SU-DHL-6 (cell line): Measurements from ENCODE around the gene ISYNA1.

Source experiments
- H2AFZ ChIP-seq: fragments of 200-600 bp; sonication (generic); 2 replicates; pipeline ENCODE4 v1.6.1; 2014; ENCODE audit warnings: low read depth, mild to moderate bottlenecking, moderate library complexity, mixed read lengths, antibody characterized with exemption, low read length; ENCODE audit not compliant: severe bottlenecking
- H3F3A ChIP-seq: fragments of 200-600 bp; shearing (Covaris generic); 2 replicates; pipeline ENCODE4 v1.6.0; 2016; ENCODE audit warnings: antibody characterized with exemption, mild to moderate bottlenecking; ENCODE audit not compliant: insufficient read depth
- H3K27ac ChIP-seq: fragments of 200-600 bp; sonication (generic); 2 replicates; pipeline ENCODE4 v1.5.1; 2016; ENCODE audit warnings: low read depth, mild to moderate bottlenecking, low read length, moderate library complexity, mixed read lengths
- H3K27me3 ChIP-seq: fragments of 200-600 bp; sonication (generic), shearing (Covaris generic); 2 replicates; pipeline ENCODE4 v1.6.0; 2014; ENCODE audit warnings: mild to moderate bottlenecking, low read length
- H3K36me3 ChIP-seq: fragments of 200-600 bp; sonication (generic); 2 replicates; pipeline ENCODE4 v1.6.1; 2014; ENCODE audit warnings: mild to moderate bottlenecking, low read length, mixed read lengths
- H3K4me2 ChIP-seq: fragments of 300-600, 200-600 bp; shearing (Covaris generic), sonication (generic); 2 replicates; pipeline ENCODE4 v1.6.0; 2014; ENCODE audit warnings: low read length, low read depth, mild to moderate bottlenecking; ENCODE audit not compliant: poor library complexity, severe bottlenecking
- H3K4me3 ChIP-seq: fragments of 200-600 bp; sonication (generic); 2 replicates; pipeline ENCODE4 v1.5.1; 2014; ENCODE audit warnings: antibody characterized with exemption, low read length, mild to moderate bottlenecking, mixed read lengths; ENCODE audit not compliant: insufficient read depth, poor library complexity, severe bottlenecking
- H3K79me2 ChIP-seq: fragments of 200-600 bp; sonication (generic); 2 replicates; pipeline ENCODE4 v1.6.1; 2014; ENCODE audit warnings: mild to moderate bottlenecking, low read length, moderate library complexity; ENCODE audit not compliant: insufficient read depth
- H3K9ac ChIP-seq: fragments of 200-600 bp; sonication (generic); 2 replicates; pipeline ENCODE4 v1.7.0; 2014; ENCODE audit warnings: mild to moderate bottlenecking, low read length
- H3K9me2 ChIP-seq: fragments of 200-600 bp; sonication (generic); replicated peaks from 2 replicates; pipeline ENCODE4 v1.6.1; 2014; ENCODE audit warnings: low read length; ENCODE audit not compliant: insufficient read depth
- H3K9me3 ChIP-seq: fragments of 200-600 bp; sonication (generic); 2 replicates; pipeline ENCODE4 v1.6.1; 2014; ENCODE audit warnings: low read length, mixed read lengths; ENCODE audit not compliant: insufficient read depth
- H4K20me1 ChIP-seq: fragments of 200-600 bp; sonication (generic); 2 replicates; pipeline ENCODE4 v1.6.1; 2014; ENCODE audit warnings: low read depth, mild to moderate bottlenecking, antibody characterized with exemption, low read length, moderate library complexity, mixed read lengths
- CTCF ChIP-seq: fragments of 200-600 bp; sonication (generic); IDR thresholded peaks from one replicate; pipeline ENCODE4 v1.5.1; 2017; ENCODE audit warnings: antibody characterized with exemption, mild to moderate bottlenecking, low read length, moderate library complexity; ENCODE audit not compliant: insufficient read depth, poor library complexity, severe bottlenecking
- EZH2phosphoT487 ChIP-seq: fragments of 200-600 bp; sonication (generic), shearing (Covaris generic); conservative IDR thresholded peaks from 2 replicates; pipeline ENCODE4 v1.6.1; 2018; ENCODE audit warnings: mild to moderate bottlenecking, antibody characterized with exemption, low read length, moderate library complexity, mixed read lengths

Gene ISYNA1

GRCh38 chr19:18483119-18483890 is 45.4 kb upstream of the ISYNA1 start:
- Histone ChIP-seq H3K9ac (no peak overlapping the region), H3K27me3 (no peaks in the 10 kb centered on the region), H2AFZ (no peak overlapping the region), H3K27ac (no peak overlapping the region), H3K36me3 (no peaks in the 10 kb centered on the region), H3K4me3 (no peak overlapping the region), H4K20me1 (peaks cover 3% of the 10 kb centered on the region; the same call in 1 of the 2 replicates), H3F3A (no peaks in the 10 kb centered on the region), H3K79me2 (peaks cover 90% of the 10 kb centered on the region), H3K9me2 (no peaks in the 10 kb centered on the region), H3K4me2 (no peak overlapping the region), H3K9me3 (no peaks in the 10 kb centered on the region)
- TF ChIP-seq EZH2phosphoT487 (no peak), CTCF (no peak)

- Histone ChIP-seq H3K4me2 (no peak overlapping the region), H3F3A (no peaks in the 10 kb centered on the region), H3K36me3 (no peaks in the 10 kb centered on the region), H3K4me3 (no peak overlapping the region), H2AFZ (no peak overlapping the region), H3K79me2 (peaks cover 90% of the 10 kb centered on the region), H3K27me3 (no peaks in the 10 kb centered on the region), H3K9me3 (no peaks in the 10 kb centered on the region), H3K9me2 (no peaks in the 10 kb centered on the region), H4K20me1 (peaks cover 3% of the 10 kb centered on the region; the same call in 1 of the 2 replicates), H3K9ac (no peak overlapping the region), H3K27ac (no peak overlapping the region)
- no peak for TF ChIP-seq EZH2phosphoT487
- TF ChIP-seq CTCF, result no peak
Measured at GRCh38 chr19:18481505-18482222, 43.7 kb upstream of the ISYNA1 start.

- Histone ChIP-seq H3K4me2 (no peak overlapping the region), H3K4me3 (no peak overlapping the region), H2AFZ (no peak overlapping the region), H3F3A (no peaks in the 10 kb centered on the region), H3K36me3 (no peaks in the 10 kb centered on the region), H3K9me2 (no peaks in the 10 kb centered on the region), H3K27me3 (no peaks in the 10 kb centered on the region), H4K20me1 (peaks cover 3% of the 10 kb centered on the region; the same call in 1 of the 2 replicates), H3K9me3 (no peaks in the 10 kb centered on the region), H3K27ac (no peak overlapping the region), H3K79me2 (peaks cover 89% of the 10 kb centered on the region), H3K9ac (no peak overlapping the region)
- TF ChIP-seq EZH2phosphoT487 (no peak), CTCF (no peak)
Measured at GRCh38 chr19:18480006-18480691, 42.2 kb upstream of the ISYNA1 start.
